Effector memory CD8-positive, alpha-beta T cell (primary cell): Measurements from ENCODE around the gene RBM24.

Source experiments
- ATAC-seq: fragments of 150-1000 bp; cut with Tn5 transposase; replicated peaks from 2 replicates; pipeline ENCODE4 v1.10.0; 2021; ENCODE audit warnings: mild to moderate bottlenecking, moderate library complexity
- DNase-seq, 3 experiments: peaks; one replicate each; pipeline ENCODE4 v3.0.0; 2021
- H3K27ac Mint-ChIP-seq, 2 donors: one replicate each; pipeline ENCODE4 v1.8.0; 2022; ENCODE audit warnings: mild to moderate bottlenecking in 2 of 2, mixed read lengths in 2 of 2, moderate library complexity in 2 of 2
- H3K27me3 Mint-ChIP-seq, 2 donors: one replicate each; pipeline ENCODE4 v1.8.0; 2022; ENCODE audit warnings: mixed read lengths in 2 of 2
- H3K36me3 Mint-ChIP-seq: one replicate; pipeline ENCODE4 v1.8.0; 2022; ENCODE audit warnings: mild to moderate bottlenecking, moderate library complexity, mixed read lengths; ENCODE audit not compliant: insufficient read depth
- H3K4me1 Mint-ChIP-seq, 2 donors: one replicate each; pipeline ENCODE4 v1.8.0; 2022; ENCODE audit warnings: low read depth in 2 of 2, mixed read lengths in 2 of 2
- H3K4me3 Mint-ChIP-seq, 2 donors: one replicate each; pipeline ENCODE4 v1.8.0; 2022; ENCODE audit warnings: mild to moderate bottlenecking in 2 of 2, mixed read lengths in 2 of 2, moderate library complexity in 2 of 2
- H3K9me3 Mint-ChIP-seq, 2 donors: one replicate each; pipeline ENCODE4 v1.8.0; 2022; ENCODE audit warnings: mixed read lengths in 2 of 2

RBM24 gene

GRCh38 chr6:17276766-17277165 lies 4.4 kb upstream of the RBM24 start:
- Mint-ChIP-seq H3K9me3 (no peaks in the 10 kb centered on the region), H3K36me3 (no peaks in the 10 kb centered on the region), H3K27ac (no peak overlapping the region), H3K4me1 (peaks cover 3% of the 10 kb centered on the region in 2 donors), H3K4me3 (no peak overlapping the region), H3K27me3 (peaks cover 65% of the 10 kb centered on the region in 2 donors)
- ATAC-seq, result no peak
- DNase-seq, result no peak

GRCh38 chr6:17277256-17277655 lies 3.9 kb upstream of the RBM24 start:
- Mint-ChIP-seq H3K4me1 (peaks cover 8% of the 10 kb centered on the region in 2 donors), H3K27ac (no peak overlapping the region), H3K9me3 (no peaks in the 10 kb centered on the region), H3K36me3 (no peaks in the 10 kb centered on the region), H3K27me3 (peaks cover 68 to 70% of the 10 kb centered on the region in 2 donors), H3K4me3 (no peak overlapping the region)
- ATAC-seq (no peak), DNase-seq (no peak)

GRCh38 chr6:17278289-17279063 lies 2.7 kb upstream of the RBM24 start:
- Mint-ChIP-seq H3K27me3 (peaks cover 68 to 77% of the 10 kb centered on the region in 2 donors), H3K4me3 (no peak overlapping the region), H3K4me1 (peaks cover 8% of the 10 kb centered on the region in 2 donors), H3K36me3 (no peaks in the 10 kb centered on the region), H3K9me3 (no peaks in the 10 kb centered on the region), H3K27ac (no peak overlapping the region)
- ATAC-seq (no peak), DNase-seq (no peak)

GRCh38 chr6:17280138-17280537 lies 1.0 kb upstream of the RBM24 start:
- Mint-ChIP-seq H3K36me3 (no peaks in the 10 kb centered on the region), H3K27ac (no peak overlapping the region), H3K4me3 (no peak overlapping the region), H3K4me1 (peaks cover 8% of the 10 kb centered on the region in 2 donors), H3K9me3 (no peaks in the 10 kb centered on the region), H3K27me3 (peaks cover 59 to 72% of the 10 kb centered on the region in 2 donors)
- ATAC-seq, result no peak
- no peak for DNase-seq

GRCh38 chr6:17280552-17281090 lies 540 bp upstream of the RBM24 start:
- H3K9me3 Mint-ChIP-seq, result no peaks in the 10 kb centered on the region
- H3K27me3 Mint-ChIP-seq, result peaks cover 59 to 76% of the 10 kb centered on the region in 2 donors
- DNase-seq, result no peak
- H3K27ac Mint-ChIP-seq, result no peak overlapping the region
- peaks cover 8% of the 10 kb centered on the region in 2 donors for H3K4me1 Mint-ChIP-seq
- no peaks in the 10 kb centered on the region for H3K36me3 Mint-ChIP-seq
- no peak for ATAC-seq
- H3K4me3 Mint-ChIP-seq, result peak overlapping the region in 1 of 2 donors; percentile 23

- no peak for DNase-seq
- no peak for ATAC-seq
- Mint-ChIP-seq H3K4me3 (peak overlapping the region; percentile 70 to 77), H3K36me3 (no peaks in the 10 kb centered on the region), H3K27me3 (peaks cover 67 to 84% of the 10 kb centered on the region in 2 donors), H3K9me3 (no peaks in the 10 kb centered on the region), H3K27ac (peak overlapping the region in 1 of 2 donors; percentile 38), H3K4me1 (peaks cover 8% of the 10 kb centered on the region in 2 donors)
Observed at GRCh38 chr6:17281497-17282481, 628 bp downstream of the RBM24 start.

- Mint-ChIP-seq H3K27ac (no peak overlapping the region), H3K9me3 (no peaks in the 10 kb centered on the region), H3K4me1 (peaks cover 8% of the 10 kb centered on the region in 2 donors), H3K27me3 (peaks cover 68 to 77% of the 10 kb centered on the region in 2 donors), H3K4me3 (no peak overlapping the region), H3K36me3 (no peaks in the 10 kb centered on the region)
- no peak for ATAC-seq
- DNase-seq, result no peak
Observed at GRCh38 chr6:17283074-17283473, 1.9 kb downstream of the RBM24 start.

GRCh38 chr6:17289630-17290061 lies 8.5 kb downstream of the RBM24 start:
- ATAC-seq (no peak), DNase-seq (no peak)
- Mint-ChIP-seq H3K9me3 (no peaks in the 10 kb centered on the region), H3K4me3 (no peak overlapping the region), H3K27ac (no peak overlapping the region), H3K36me3 (no peaks in the 10 kb centered on the region), H3K4me1 (no peaks in the 10 kb centered on the region), H3K27me3 (peaks cover 33 to 48% of the 10 kb centered on the region in 2 donors)

- Mint-ChIP-seq H3K4me1 (no peaks in the 10 kb centered on the region), H3K4me3 (no peak overlapping the region), H3K27me3 (peaks cover 17 to 35% of the 10 kb centered on the region in 2 donors), H3K27ac (no peak overlapping the region), H3K36me3 (no peaks in the 10 kb centered on the region), H3K9me3 (no peaks in the 10 kb centered on the region)
- no peak for ATAC-seq
- DNase-seq, result no peak
Observed at GRCh38 chr6:17291778-17292177, 10.6 kb downstream of the RBM24 start.

GRCh38 chr6:17292600-17293133 lies 11.5 kb downstream of the RBM24 start:
- H3K9me3 Mint-ChIP-seq, result no peaks in the 10 kb centered on the region
- DNase-seq, result no peak
- no peak overlapping the region for H3K27ac Mint-ChIP-seq
- H3K36me3 Mint-ChIP-seq, result no peaks in the 10 kb centered on the region
- ATAC-seq, result no peak
- H3K4me3 Mint-ChIP-seq, result no peak overlapping the region
- peaks cover 19 to 29% of the 10 kb centered on the region in 2 donors for H3K27me3 Mint-ChIP-seq
- H3K4me1 Mint-ChIP-seq, result no peaks in the 10 kb centered on the region

GRCh38 chr6:17293395-17293794 lies 12.2 kb downstream of the RBM24 start:
- no peaks in the 10 kb centered on the region for H3K4me1 Mint-ChIP-seq
- H3K27me3 Mint-ChIP-seq, result peaks cover 14 to 29% of the 10 kb centered on the region in 2 donors
- no peaks in the 10 kb centered on the region for H3K36me3 Mint-ChIP-seq
- no peak for ATAC-seq
- H3K27ac Mint-ChIP-seq, result no peak overlapping the region
- no peak overlapping the region for H3K4me3 Mint-ChIP-seq
- no peaks in the 10 kb centered on the region for H3K9me3 Mint-ChIP-seq
- no peak for DNase-seq

- no peaks in the 10 kb centered on the region for H3K36me3 Mint-ChIP-seq
Observed at GRCh38 chr6:17297271-17298080, 16.3 kb downstream of the RBM24 start.

More at GRCh38 chr6:17297271-17298080, 16.3 kb downstream of the RBM24 start:
- Mint-ChIP-seq H3K4me3 (no peak overlapping the region), H3K27ac (no peak overlapping the region), H3K27me3 (peaks cover 21% of the 10 kb centered on the region in 2 donors), H3K9me3 (peaks cover 0 to 1% of the 10 kb centered on the region in 2 donors), H3K4me1 (no peaks in the 10 kb centered on the region)
- ATAC-seq (no peak), DNase-seq (no peak)
